Activated CD8-positive, alpha-beta memory T cell treated with anti-CD3 and anti-CD28 coated beads, Interleukin-2, amount 10 ng/mL, durations not matched to agents 7 days and 5 days (primary cell): ENCODE data around the gene FARP1. TPM values are rescaled to one million over a fixed set of nuclear protein-coding genes. Genes with fewer than 3 reads are reported as not detected.

Source experiments
- ATAC-seq: fragments of 150-1000 bp; cut with Tn5 transposase; one replicate; pipeline ENCODE4 v1.10.0; 2021; ENCODE audit warnings: moderate library complexity
- CTCF ChIA-PET: fragments of 350-600 bp; sonication (Branson Sonifier 250); formaldehyde crosslinking; loops from one replicate; lab custom pipeline; 2021; ENCODE audit warnings: antibody characterized with exemption; lab: Charles Lee
- DNase-seq: peaks from one replicate; pipeline ENCODE4 v3.0.0-alpha.2; 2020
- H3K27ac Mint-ChIP-seq: one replicate; pipeline ENCODE4 v1.8.0; 2021; ENCODE audit warnings: mild to moderate bottlenecking, mixed read lengths
- H3K27me3 Mint-ChIP-seq: one replicate; pipeline ENCODE4 v1.8.0; 2021; ENCODE audit warnings: mixed read lengths
- H3K36me3 Mint-ChIP-seq: one replicate; pipeline ENCODE4 v1.8.0; 2021; ENCODE audit warnings: mild to moderate bottlenecking, mixed read lengths
- H3K4me1 Mint-ChIP-seq: one replicate; pipeline ENCODE4 v1.8.0; 2021; ENCODE audit warnings: mixed read lengths
- H3K4me3 Mint-ChIP-seq: one replicate; pipeline ENCODE4 v1.8.0; 2021; ENCODE audit warnings: mild to moderate bottlenecking, moderate library complexity, mixed read lengths
- H3K9me3 Mint-ChIP-seq: one replicate; pipeline ENCODE4 v1.8.0; 2022; ENCODE audit warnings: low read depth, mixed read lengths
- total RNA-seq, 2 experiments: library from RNA; stranded (reverse); gene quantifications; one replicate each; pipeline ENCODE4 v1.2.3, GENCODE V29; 2021

The FARP1 gene
- total RNA-seq, 2 experiments from 2014 or later: 0.44 to 0.87 TPM

DNA sequence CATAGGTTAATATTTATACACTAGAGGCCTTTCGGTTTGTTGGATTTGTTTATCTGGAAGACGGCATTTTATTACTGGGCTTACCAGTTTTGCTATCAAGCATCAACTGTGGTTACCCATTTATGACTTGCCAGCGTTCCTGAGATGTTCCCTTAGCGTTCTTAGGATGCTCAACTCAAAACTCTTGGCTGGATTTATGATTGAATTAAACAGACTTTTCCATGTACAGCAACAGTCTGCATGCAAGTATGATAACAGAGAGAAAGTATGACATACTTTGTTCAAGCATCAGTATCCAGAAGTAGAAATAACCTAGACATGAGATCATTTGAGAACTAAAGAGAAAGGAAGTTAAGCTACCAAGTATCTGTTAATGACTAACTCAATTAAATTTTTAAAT is 64.1 kb downstream of the FARP1 start:
- Mint-ChIP-seq H3K4me3 (no peak overlapping the region), H3K9me3 (no peaks in the 10 kb centered on the region), H3K27ac (no peak overlapping the region), H3K27me3 (peaks cover 2% of the 10 kb centered on the region), H3K36me3 (no peaks in the 10 kb centered on the region), H3K4me1 (no peaks in the 10 kb centered on the region)
- CTCF ChIA-PET: no interaction called here
- DNase-seq (no peak), ATAC-seq (no peak)

DNA sequence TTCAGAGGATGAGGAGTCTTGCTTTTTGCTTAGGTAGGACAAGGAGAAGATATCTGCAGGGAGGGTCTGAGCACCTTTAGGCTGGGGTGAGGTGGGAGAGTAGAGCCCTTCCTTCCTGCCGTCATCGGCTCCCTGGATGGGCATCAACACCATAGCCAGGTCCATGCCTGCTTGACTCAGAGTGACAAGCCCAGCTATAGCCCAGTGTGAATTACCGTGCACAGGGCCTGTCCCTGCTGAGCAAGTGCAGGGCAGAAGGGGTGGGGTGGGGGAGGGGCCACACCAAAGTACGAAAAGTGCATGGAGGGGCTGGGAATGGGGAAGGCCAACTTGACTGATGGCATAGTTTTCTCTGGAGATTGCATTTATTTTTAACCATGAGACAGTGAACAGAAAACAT is 64.5 kb downstream of the FARP1 start:
- DNase-seq (no peak), ATAC-seq (no peak)
- H3K36me3 Mint-ChIP-seq: no peaks in the 10 kb centered on the region
- CTCF ChIA-PET: no interaction called here
- no peak overlapping the region for H3K4me3 Mint-ChIP-seq
- H3K9me3 Mint-ChIP-seq: no peaks in the 10 kb centered on the region
- peaks cover 2% of the 10 kb centered on the region for H3K27me3 Mint-ChIP-seq
- H3K27ac Mint-ChIP-seq: no peak overlapping the region
- no peaks in the 10 kb centered on the region for H3K4me1 Mint-ChIP-seq

DNA sequence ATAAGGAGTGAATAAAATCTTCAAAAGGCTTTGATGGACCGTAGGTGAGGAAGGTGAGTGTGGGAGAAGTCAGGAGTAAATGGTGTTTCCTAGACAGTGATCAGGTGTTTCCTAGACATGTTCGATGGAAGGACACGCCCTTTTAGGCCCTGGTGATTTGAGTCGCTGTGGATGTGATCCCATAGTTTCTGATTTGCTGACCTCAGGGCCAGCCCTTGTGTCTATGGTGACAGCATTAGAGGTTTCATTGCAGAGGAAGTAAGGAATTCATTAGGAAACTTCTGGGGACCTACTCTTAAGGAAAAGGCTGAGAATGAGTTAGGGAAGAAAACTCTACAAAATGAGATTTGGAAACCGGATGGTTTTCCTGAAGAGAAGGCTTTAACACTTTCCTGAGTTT is 65.7 kb downstream of the FARP1 start:
- Mint-ChIP-seq H3K4me1 (no peaks in the 10 kb centered on the region), H3K9me3 (no peaks in the 10 kb centered on the region), H3K4me3 (no peak overlapping the region), H3K27me3 (peaks cover 2% of the 10 kb centered on the region), H3K36me3 (no peaks in the 10 kb centered on the region), H3K27ac (no peak overlapping the region)
- CTCF ChIA-PET: no interaction called here
- DNase-seq: no peak
- ATAC-seq: no peak

DNA sequence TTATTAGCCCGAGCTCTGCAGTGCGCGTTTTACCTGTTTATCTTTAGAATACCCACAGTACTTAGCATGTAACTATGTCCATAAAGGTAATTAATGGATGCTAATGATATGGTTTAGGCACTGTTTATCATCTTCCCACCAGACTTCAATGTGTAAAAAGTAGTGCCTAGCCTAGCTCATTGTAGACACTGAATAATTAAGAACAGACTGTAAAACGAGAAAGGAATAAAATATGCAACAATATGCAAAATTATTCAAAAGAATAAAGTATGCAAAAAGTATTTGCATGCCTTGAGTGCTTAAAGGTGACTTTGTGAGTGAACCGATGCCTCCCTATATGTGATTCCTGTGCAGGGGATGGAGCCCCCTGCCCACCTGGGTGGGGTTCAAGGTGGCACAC is 69.9 kb downstream of the FARP1 start:
- Mint-ChIP-seq H3K9me3 (no peaks in the 10 kb centered on the region), H3K36me3 (no peaks in the 10 kb centered on the region), H3K4me3 (no peak overlapping the region), H3K4me1 (no peaks in the 10 kb centered on the region), H3K27me3 (no peaks in the 10 kb centered on the region), H3K27ac (no peak overlapping the region)
- CTCF ChIA-PET: no interaction called here
- DNase-seq (no peak), ATAC-seq (no peak)

DNA sequence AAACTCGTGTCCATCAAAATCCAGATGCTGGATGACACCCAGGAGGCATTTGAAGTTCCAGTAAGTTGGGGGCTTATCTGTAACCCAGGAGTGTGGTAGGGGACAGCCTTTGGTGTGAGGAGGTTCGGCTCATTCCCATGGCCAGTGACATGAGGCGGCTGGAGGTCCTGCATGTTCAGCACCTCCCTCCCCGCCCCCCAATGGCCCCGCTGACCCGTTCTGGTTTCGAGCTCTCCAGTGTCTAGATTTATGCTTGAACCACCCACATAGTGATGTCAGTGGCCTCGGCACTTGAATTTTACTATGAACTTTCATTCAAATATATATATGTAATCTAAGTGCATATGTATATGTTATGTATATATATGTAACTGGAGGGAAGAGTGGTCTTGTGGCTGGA is 70.5 kb downstream of the FARP1 start:
- ATAC-seq: no peak
- CTCF ChIA-PET: no interaction called here
- Mint-ChIP-seq H3K9me3 (no peaks in the 10 kb centered on the region), H3K27ac (no peak overlapping the region), H3K4me3 (no peak overlapping the region), H3K27me3 (no peaks in the 10 kb centered on the region), H3K4me1 (no peaks in the 10 kb centered on the region), H3K36me3 (no peaks in the 10 kb centered on the region)
- no peak for DNase-seq

DNA sequence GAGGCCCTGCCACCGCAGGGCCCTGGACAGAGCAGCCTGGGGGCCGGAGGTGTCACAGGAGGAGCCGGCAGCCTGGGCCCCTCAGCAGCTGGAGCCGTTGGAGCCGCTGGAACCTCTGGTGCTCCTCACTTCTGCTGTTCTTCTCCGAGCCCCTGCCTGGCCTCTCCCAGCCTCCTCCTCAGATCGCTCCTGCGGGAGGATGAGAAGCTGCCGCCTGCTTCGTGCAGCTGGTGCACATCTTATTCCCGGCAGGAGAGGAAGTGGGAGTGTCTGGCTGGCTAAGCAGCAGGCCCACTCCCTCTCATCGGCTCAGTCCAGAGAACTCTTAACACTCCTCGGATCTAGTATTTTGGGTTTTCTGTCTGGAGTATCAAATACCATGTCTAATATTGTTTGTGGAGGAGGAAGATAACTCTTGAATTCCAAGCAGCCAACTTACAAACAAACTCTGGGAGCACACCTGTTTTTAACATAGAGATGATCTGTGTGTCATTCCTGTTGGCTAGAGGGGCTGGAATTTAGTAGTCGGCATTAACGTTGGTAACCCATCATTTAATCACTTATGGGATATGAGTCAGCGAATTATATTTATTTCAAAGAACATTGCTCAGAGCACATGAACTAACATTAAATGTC is 71.2 kb downstream of the FARP1 start:
- H3K9me3 Mint-ChIP-seq: no peaks in the 10 kb centered on the region
- no peak overlapping the region for H3K27ac Mint-ChIP-seq
- ATAC-seq (no peak), DNase-seq (no peak)
- no peaks in the 10 kb centered on the region for H3K4me1 Mint-ChIP-seq
- no peaks in the 10 kb centered on the region for H3K36me3 Mint-ChIP-seq
- CTCF ChIA-PET: no interaction called here
- H3K27me3 Mint-ChIP-seq: no peaks in the 10 kb centered on the region
- H3K4me3 Mint-ChIP-seq: no peak overlapping the region

DNA sequence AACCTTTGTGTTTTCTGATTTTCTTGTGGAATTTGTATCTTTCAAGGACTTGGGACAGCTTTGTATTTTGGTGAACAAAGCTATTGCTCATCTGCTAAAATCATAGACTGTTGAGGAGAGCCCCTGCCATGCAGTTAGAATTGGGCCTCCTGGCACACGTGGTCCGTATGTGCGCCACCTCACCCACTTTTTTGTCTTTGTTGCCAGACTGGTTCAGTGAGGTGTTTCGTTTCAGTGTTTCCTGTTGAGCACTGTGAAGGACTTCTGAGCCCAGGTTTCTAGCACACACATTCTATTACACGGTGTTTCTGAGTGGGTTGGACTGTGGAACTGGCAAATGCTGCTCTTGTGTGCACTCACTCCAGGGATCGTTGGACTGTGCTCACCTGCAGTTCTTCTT is 71.8 kb downstream of the FARP1 start:
- CTCF ChIA-PET: no interaction called here
- H3K27ac Mint-ChIP-seq: no peak overlapping the region
- no peaks in the 10 kb centered on the region for H3K9me3 Mint-ChIP-seq
- H3K4me1 Mint-ChIP-seq: no peaks in the 10 kb centered on the region
- ATAC-seq: no peak
- DNase-seq: no peak
- H3K4me3 Mint-ChIP-seq: no peak overlapping the region
- no peaks in the 10 kb centered on the region for H3K36me3 Mint-ChIP-seq
- H3K27me3 Mint-ChIP-seq: no peaks in the 10 kb centered on the region

DNA sequence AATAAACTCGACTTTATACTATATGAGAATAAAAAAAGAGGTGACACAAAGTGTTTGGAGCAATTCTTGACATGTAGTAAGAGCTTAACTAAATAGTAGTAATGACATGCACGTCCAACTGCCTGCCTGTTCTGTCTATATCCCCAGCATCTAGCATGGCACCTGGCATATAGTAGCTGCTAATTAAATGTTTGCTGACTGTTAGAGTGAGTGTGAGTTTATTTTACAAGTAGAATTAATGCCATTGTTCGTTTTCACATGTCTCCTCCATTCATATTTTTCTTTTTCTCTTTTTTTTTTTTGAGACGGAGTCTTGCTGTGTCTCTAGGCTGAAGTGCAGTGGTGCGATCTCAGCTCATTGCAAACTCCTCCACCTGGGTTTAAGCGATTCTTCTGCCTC is 72.6 kb downstream of the FARP1 start:
- no peaks in the 10 kb centered on the region for H3K9me3 Mint-ChIP-seq
- CTCF ChIA-PET: no interaction called here

DNA sequence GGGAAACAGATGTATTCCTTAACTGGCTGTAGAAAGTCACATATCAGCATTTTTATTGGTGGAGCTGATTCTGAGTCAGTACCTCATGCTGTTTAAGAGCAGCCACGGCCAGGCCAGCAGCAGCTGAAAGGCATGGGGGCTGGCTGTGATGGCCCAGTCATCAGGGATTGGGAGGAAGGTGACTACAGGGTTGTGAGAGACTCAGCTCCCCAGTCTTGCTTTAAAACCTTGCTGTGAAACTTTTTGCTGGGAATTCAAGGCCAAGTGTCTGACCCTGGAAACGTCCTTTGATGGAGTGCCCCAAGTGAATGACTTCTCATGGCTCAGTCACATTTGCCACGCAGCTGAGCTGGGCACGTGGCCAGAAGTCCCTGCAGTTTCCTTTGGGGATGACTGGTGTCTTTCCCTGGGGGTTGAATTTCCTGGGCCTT is 73.3 kb downstream of the FARP1 start:
- Mint-ChIP-seq H3K36me3 (no peaks in the 10 kb centered on the region), H3K4me1 (no peaks in the 10 kb centered on the region), H3K27ac (no peak overlapping the region), H3K4me3 (no peak overlapping the region), H3K9me3 (no peaks in the 10 kb centered on the region), H3K27me3 (no peaks in the 10 kb centered on the region)
- ATAC-seq: no peak
- DNase-seq: no peak
- CTCF ChIA-PET: no interaction called here

More for the DNA sequence above, 72.6 kb downstream of the FARP1 start:
- no peaks in the 10 kb centered on the region for H3K27me3 Mint-ChIP-seq
- H3K36me3 Mint-ChIP-seq: no peaks in the 10 kb centered on the region
- DNase-seq (no peak), ATAC-seq (no peak)
- H3K4me3 Mint-ChIP-seq: no peak overlapping the region
- H3K4me1 Mint-ChIP-seq: no peaks in the 10 kb centered on the region
- no peak overlapping the region for H3K27ac Mint-ChIP-seq

DNA sequence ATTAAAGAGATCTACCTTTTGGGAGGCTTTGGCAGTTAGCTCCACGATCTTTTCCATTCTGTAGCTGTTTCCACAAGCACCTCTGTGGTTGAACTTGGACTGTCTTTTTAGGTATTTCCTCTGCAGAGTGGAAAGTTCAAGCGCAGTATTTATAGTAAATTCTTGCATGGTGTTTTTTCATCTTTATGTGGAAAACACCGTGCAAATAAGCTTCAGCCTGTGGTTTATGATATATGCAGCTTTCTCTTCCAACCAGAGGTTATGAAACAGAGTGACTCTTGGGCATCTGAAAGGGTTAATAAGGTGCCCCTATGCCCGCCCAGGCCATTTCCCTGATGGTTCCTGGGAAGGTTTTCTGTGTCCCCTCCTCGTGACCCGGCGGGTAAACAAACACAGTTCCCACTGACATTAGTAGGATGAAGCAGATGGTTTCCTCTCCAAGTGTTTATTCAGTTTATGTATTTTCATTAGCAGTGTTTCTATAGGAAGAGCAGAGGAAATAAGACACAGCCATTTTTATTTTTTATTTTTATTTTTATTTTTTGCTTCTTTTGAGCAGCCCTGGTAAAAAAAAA is 73.9 kb downstream of the FARP1 start:
- CTCF ChIA-PET: no interaction called here
- Mint-ChIP-seq H3K27ac (no peak overlapping the region), H3K27me3 (peaks cover 3% of the 10 kb centered on the region), H3K4me3 (no peak overlapping the region), H3K4me1 (no peaks in the 10 kb centered on the region), H3K36me3 (no peaks in the 10 kb centered on the region), H3K9me3 (no peaks in the 10 kb centered on the region)
- no peak for DNase-seq
- no peak for ATAC-seq

DNA sequence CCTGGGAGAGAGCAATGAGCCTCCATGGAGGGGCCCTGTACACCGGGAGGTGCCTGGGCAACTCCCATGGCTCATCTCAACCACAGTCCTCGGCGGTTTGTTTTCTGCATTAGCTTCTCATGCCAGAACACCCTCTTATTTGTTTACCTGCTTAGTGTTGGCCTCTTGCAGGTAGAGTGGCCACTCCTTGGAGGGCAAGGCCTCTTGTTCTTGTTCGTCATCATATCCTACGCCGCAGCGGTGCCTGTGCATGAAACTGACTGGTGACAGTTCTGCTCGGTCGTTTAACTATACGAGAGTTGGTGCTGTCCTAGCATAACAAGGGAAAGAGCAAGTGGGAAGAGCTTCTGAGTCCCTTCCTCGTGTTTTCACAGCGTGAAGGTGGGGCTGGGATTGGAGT is 74.7 kb downstream of the FARP1 start:
- CTCF ChIA-PET: no interaction called here

DNA sequence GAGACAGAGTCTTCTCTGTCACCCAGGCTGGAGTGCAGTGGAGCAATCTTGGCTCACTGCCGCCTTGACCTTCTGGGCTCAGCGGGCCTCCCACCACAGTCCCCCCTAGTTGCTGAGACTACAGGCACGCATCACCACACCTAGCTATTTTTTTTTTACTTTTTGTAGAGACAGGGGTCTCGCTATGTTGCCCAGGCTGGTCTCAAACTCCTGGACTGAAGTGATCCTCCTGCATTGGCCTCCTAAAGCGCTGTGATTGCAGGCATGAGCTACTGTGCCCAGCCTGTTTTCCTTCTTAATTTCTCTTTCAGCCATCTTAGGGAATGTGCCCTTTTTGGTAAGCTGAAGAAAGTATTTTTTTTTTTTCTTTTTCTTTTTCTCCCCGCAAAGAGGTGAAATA is 76.8 kb downstream of the FARP1 start:
- Mint-ChIP-seq H3K27ac (no peak overlapping the region), H3K4me3 (no peak overlapping the region)
- CTCF ChIA-PET: no interaction called here

More for the DNA sequence above, 74.7 kb downstream of the FARP1 start:
- Mint-ChIP-seq H3K36me3 (no peaks in the 10 kb centered on the region), H3K27ac (no peak overlapping the region), H3K9me3 (no peaks in the 10 kb centered on the region), H3K27me3 (peaks cover 3% of the 10 kb centered on the region), H3K4me1 (no peaks in the 10 kb centered on the region), H3K4me3 (no peak overlapping the region)
- ATAC-seq (no peak), DNase-seq (no peak)

DNA sequence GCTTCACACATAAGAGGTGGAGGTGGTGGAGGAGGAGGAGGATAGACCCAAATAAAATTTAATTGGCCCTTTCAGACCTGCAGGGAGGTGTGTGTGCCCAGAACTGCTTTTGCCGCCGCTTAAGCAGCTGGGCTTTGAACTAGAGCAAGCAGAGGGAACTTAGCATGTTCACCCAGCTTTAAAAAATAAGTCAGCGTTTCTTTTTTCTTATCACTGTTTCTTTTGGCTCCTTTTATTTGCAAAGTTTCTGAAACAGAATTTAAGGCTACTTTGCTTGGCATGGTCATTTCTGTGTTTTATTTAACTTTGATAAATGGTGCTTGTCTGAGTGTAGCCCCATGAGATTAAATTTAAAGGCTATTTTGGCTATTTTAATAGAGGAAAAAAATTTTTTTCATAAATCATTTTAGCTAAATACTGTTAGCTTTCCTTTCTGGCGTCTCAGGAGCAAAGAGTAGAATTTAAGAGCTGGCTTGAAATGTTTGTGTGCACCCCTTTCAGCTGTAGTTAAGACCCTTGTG is 77.4 kb downstream of the FARP1 start:
- no peaks in the 10 kb centered on the region for H3K4me1 Mint-ChIP-seq
- H3K9me3 Mint-ChIP-seq: no peaks in the 10 kb centered on the region
- no peak overlapping the region for H3K4me3 Mint-ChIP-seq
- CTCF ChIA-PET: interaction anchor here (1.2 kb wide), 1 partner anchor 27 kb away, joined by 3 read pairs; no protein-coding TSS in a partner anchor
- peaks cover 3% of the 10 kb centered on the region for H3K27me3 Mint-ChIP-seq
- H3K36me3 Mint-ChIP-seq: no peaks in the 10 kb centered on the region
- DNase-seq (no peak), ATAC-seq (no peak)
- H3K27ac Mint-ChIP-seq: no peak overlapping the region

More for the DNA sequence above, 76.8 kb downstream of the FARP1 start:
- Mint-ChIP-seq H3K36me3 (no peaks in the 10 kb centered on the region), H3K4me1 (no peaks in the 10 kb centered on the region), H3K27me3 (peaks cover 3% of the 10 kb centered on the region), H3K9me3 (no peaks in the 10 kb centered on the region)
- DNase-seq: no peak
- ATAC-seq: no peak

DNA sequence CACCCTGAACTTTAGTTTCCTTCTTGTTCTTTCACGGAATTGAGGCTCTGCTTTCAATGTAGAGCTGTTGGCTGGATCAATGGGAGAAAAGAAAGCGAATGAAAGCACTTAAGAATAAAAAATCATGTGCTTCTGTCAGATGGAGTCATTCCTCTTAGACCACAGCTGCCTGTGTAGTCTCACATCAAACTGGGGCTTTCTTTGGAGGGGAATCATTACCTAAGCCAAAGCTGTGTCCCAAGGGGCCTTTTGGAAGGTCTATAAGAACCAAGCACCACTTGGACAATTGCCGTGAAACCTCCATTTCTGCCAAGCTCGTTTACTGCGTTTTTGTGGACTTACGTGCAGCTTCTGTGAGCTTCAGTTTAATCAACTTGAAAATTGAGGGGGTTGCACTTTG is 78.3 kb downstream of the FARP1 start:
- no peak for DNase-seq
- no peaks in the 10 kb centered on the region for H3K9me3 Mint-ChIP-seq
- no peak for ATAC-seq
- peaks cover 3% of the 10 kb centered on the region for H3K27me3 Mint-ChIP-seq
- no peak overlapping the region for H3K27ac Mint-ChIP-seq
- no peak overlapping the region for H3K4me3 Mint-ChIP-seq
- H3K36me3 Mint-ChIP-seq: no peaks in the 10 kb centered on the region
- CTCF ChIA-PET: interaction anchor here (1.1 to 1.2 kb wide), 2 partner anchors 26 to 54 kb away, joined by 3 read pairs; no protein-coding TSS in a partner anchor
- no peaks in the 10 kb centered on the region for H3K4me1 Mint-ChIP-seq
